ENCODE results near the gene MAST4. TPM values are rescaled to one million over a fixed set of nuclear protein-coding genes. Genes with fewer than 3 reads are reported as not detected.
A peak's percentile ranks its signal among the peaks of the same experiment; 100 is the strongest.

MAST4 gene
- total RNA-seq, 1 donor from 2014 or later = 22.3 TPM

DNA sequence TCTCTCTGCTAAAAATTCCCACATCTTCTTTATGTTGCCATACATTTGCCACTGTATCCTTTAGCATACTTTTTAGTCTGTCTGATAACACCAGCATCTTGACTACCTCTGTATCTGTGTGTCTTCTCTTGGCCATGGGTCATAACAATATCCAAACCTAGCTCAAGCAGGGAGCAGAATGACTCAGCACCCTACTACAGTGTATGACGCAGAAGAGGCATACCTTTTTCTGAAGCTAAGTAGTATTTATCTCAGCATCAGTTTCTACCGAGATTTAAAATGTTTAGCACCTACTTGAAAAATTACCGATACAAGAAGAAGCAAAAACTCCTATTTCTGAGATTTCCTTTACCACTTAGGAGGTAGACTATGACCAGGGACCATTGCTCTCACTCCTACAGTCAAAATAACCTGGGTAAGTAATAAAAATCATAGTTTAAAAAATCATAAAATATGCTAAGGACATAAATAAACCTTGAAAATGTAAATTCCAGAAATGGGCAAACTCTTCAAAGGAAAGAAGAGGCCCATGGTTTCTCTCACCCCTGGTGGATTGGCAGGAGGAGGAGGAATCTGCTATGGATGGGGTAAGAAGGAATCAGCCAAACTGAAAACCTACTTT, 286.5 kb downstream of the MAST4 start:
- no peak for TF ChIP-seq CTCF (IDR thresholded peaks at IDR 0.05; ENCODE audit: insufficient read depth, low read depth, low read length)
- TF ChIP-seq EZH2 (IDR thresholded peaks at IDR 0.05; ENCODE audit: insufficient read depth, low read length) = no peak
- no peak overlapping the region for H3K9ac ChIP-seq (ENCODE audit: low read length)
- peak overlapping the region; percentile 0 for H3K4me2 ChIP-seq (ENCODE audit: low read length)
- Mint-ChIP-seq H3K27me3 (ENCODE audit: low read depth, unreplicated experiment) (no peaks in the 10 kb centered on the region), H3K9me3 (ENCODE audit: unreplicated experiment) (no peaks in the 10 kb centered on the region), H3K36me3 (ENCODE audit: low read depth, unreplicated experiment) (no peaks in the 10 kb centered on the region), H3K27ac (ENCODE audit: unreplicated experiment) (no peak overlapping the region), H3K4me3 (ENCODE audit: unreplicated experiment) (no peak overlapping the region), H3K4me1 (ENCODE audit: low read depth, unreplicated experiment) (peaks cover 7% of the 10 kb centered on the region)
- H3K9me3 ChIP-seq (ENCODE audit: insufficient read depth, low read depth, low read length) = no peaks in the 10 kb centered on the region
- no peak overlapping the region for H3K4me3 ChIP-seq (ENCODE audit: insufficient read depth, low read depth, low read length)
- peak; percentile 80 for DNase-seq (ENCODE audit: low read depth)
- no peaks in the 10 kb centered on the region for H4K20me1 ChIP-seq (ENCODE audit: insufficient read depth, low read length)
- FAIRE-seq = no peak
- no peak overlapping the region for H2AFZ ChIP-seq (ENCODE audit: low read depth, low read length)
- H3K36me3 ChIP-seq (ENCODE audit: insufficient read depth, low read length) = no peaks in the 10 kb centered on the region
- no peaks in the 10 kb centered on the region for H3K79me2 ChIP-seq (ENCODE audit: insufficient read depth, low read length)
- H3K4me1 ChIP-seq (ENCODE audit: insufficient read depth, low read length) = peaks cover 9% of the 10 kb centered on the region
- no peaks in the 10 kb centered on the region for H3K27me3 ChIP-seq (ENCODE audit: insufficient read depth, low read length)
- H3K27ac ChIP-seq (ENCODE audit: low read depth, low read length) = peak overlapping the region; percentile 37

- no peak overlapping the region for H3K4me3 Mint-ChIP-seq (ENCODE audit: unreplicated experiment)
- FAIRE-seq (no peak), DNase-seq (ENCODE audit: low read depth) (no peak)
- Histone ChIP-seq H3K4me2 (ENCODE audit: low read length) (no peak overlapping the region), H3K36me3 (ENCODE audit: insufficient read depth, low read length) (no peaks in the 10 kb centered on the region), H3K4me1 (ENCODE audit: insufficient read depth, low read length) (peaks cover 6% of the 10 kb centered on the region), H3K27ac (ENCODE audit: low read depth, low read length) (no peak overlapping the region), H3K9ac (ENCODE audit: low read length) (no peak overlapping the region), H3K9me3 (ENCODE audit: insufficient read depth, low read depth, low read length) (no peaks in the 10 kb centered on the region), H3K79me2 (ENCODE audit: insufficient read depth, low read length) (no peaks in the 10 kb centered on the region), H4K20me1 (ENCODE audit: insufficient read depth, low read length) (no peaks in the 10 kb centered on the region), H3K4me3 (ENCODE audit: insufficient read depth, low read depth, low read length) (no peak overlapping the region), H2AFZ (ENCODE audit: low read depth, low read length) (no peak overlapping the region), H3K27me3 (ENCODE audit: insufficient read depth, low read length) (no peaks in the 10 kb centered on the region)
- peaks cover 6% of the 10 kb centered on the region for H3K4me1 Mint-ChIP-seq (ENCODE audit: low read depth, unreplicated experiment)
- no peaks in the 10 kb centered on the region for H3K27me3 Mint-ChIP-seq (ENCODE audit: low read depth, unreplicated experiment)
- H3K27ac Mint-ChIP-seq (ENCODE audit: unreplicated experiment) = no peak overlapping the region
- TF ChIP-seq EZH2 (IDR thresholded peaks at IDR 0.05; ENCODE audit: insufficient read depth, low read length) = no peak
- TF ChIP-seq CTCF (IDR thresholded peaks at IDR 0.05; ENCODE audit: insufficient read depth, low read depth, low read length) = no peak
- no peaks in the 10 kb centered on the region for H3K9me3 Mint-ChIP-seq (ENCODE audit: unreplicated experiment)
- H3K36me3 Mint-ChIP-seq (ENCODE audit: low read depth, unreplicated experiment) = no peaks in the 10 kb centered on the region
Observed at GRCh38 chr5:66884564-66885243, 288.5 kb downstream of the MAST4 start.

DNA sequence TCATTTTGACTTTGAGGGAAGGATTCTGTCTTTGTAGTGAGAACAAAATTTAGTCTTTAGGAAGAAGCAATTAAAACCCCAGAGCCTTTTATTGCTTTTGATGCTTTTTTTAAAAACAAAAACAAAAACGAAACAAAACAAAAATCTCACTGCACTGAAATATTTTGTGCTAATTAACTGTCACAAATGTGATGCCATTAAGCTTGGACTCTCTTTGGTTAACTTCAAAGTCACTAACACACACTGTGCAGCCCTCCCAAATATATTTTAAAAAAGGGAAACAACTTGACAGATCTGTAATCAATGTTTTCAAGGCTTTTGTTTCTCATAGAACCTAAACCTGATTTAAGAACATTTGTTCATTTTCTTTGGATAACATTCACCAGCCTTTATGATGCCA, 290.7 kb downstream of the MAST4 start:
- Histone ChIP-seq H3K27me3 (ENCODE audit: insufficient read depth, low read length) (no peaks in the 10 kb centered on the region), H4K20me1 (ENCODE audit: insufficient read depth, low read length) (no peaks in the 10 kb centered on the region), H3K9ac (ENCODE audit: low read length) (no peak overlapping the region), H3K79me2 (ENCODE audit: insufficient read depth, low read length) (no peaks in the 10 kb centered on the region), H3K36me3 (ENCODE audit: insufficient read depth, low read length) (no peaks in the 10 kb centered on the region), H3K27ac (ENCODE audit: low read depth, low read length) (no peak overlapping the region), H3K4me2 (ENCODE audit: low read length) (no peak overlapping the region), H2AFZ (ENCODE audit: low read depth, low read length) (no peak overlapping the region), H3K4me1 (ENCODE audit: insufficient read depth, low read length) (peaks cover 6% of the 10 kb centered on the region), H3K9me3 (ENCODE audit: insufficient read depth, low read depth, low read length) (no peaks in the 10 kb centered on the region), H3K4me3 (ENCODE audit: insufficient read depth, low read depth, low read length) (no peak overlapping the region)
- DNase-seq (ENCODE audit: low read depth) (no peak), FAIRE-seq (no peak)
- no peak overlapping the region for H3K27ac Mint-ChIP-seq (ENCODE audit: unreplicated experiment)
- H3K4me1 Mint-ChIP-seq (ENCODE audit: low read depth, unreplicated experiment) = peaks cover 17% of the 10 kb centered on the region
- H3K4me3 Mint-ChIP-seq (ENCODE audit: unreplicated experiment) = no peak overlapping the region
- H3K27me3 Mint-ChIP-seq (ENCODE audit: low read depth, unreplicated experiment) = no peaks in the 10 kb centered on the region
- H3K9me3 Mint-ChIP-seq (ENCODE audit: unreplicated experiment) = no peaks in the 10 kb centered on the region
- no peaks in the 10 kb centered on the region for H3K36me3 Mint-ChIP-seq (ENCODE audit: low read depth, unreplicated experiment)
- TF ChIP-seq EZH2 (IDR thresholded peaks at IDR 0.05; ENCODE audit: insufficient read depth, low read length) (no peak), CTCF (IDR thresholded peaks at IDR 0.05; ENCODE audit: insufficient read depth, low read depth, low read length) (no peak)
